ENCODE results near the gene NKX1-2. TPM values are rescaled to one million over a fixed set of nuclear protein-coding genes. Genes with fewer than 3 reads are reported as not detected.
A peak's percentile ranks its signal among the peaks of the same experiment; 100 is the strongest.

NKX1-2 gene
- not detected for total RNA-seq
- long read RNA-seq = 0 reads

DNA sequence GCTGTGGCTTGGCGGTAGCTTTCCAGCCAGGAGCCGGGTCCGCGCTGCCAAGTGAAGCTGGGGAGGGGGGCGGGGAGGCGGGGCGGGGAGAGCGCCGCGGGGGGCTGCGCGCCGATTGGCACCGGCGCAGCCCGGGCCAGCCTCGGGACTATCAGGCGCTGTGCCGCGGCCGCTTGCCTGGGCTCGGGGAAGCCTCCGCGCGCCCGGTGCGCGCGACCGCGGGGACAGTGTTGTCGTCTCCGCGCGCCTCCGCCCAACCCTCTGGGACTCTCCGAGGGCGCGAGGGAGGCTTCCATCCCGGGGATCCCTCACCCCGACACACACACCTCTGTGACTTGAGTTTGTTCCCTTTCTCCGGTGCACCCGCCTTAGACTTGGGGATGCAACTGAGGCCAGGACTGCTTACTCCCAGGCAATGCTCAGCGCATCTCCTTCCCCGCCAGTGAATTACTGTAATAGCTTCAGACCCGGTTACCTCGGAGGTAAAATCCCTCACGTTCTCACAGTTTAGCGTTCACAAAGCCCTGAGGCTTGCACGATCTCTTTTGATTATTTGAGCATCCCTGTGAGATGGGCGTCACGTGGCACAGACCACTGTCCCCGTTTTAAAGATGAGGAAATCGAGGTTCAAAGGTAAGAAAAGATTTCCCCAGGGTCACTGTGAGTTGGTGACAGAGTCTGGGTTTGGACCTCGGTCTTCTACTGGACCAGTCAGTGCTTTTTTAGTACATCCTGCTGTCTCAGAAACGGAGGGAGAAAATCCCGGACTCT is at the start of gene NKX1-2:
NKX1-2 (minus strand) TSS at position 24 of the 771 bp plus-strand sequence. CDS start 92 bp downstream, outside the sequence.
- DNase-seq (ENCODE audit: missing footprints) = no peak
- ATAC-seq = no peak
- intact Hi-C loops (cut with DNase I) = no loop called here

DNA sequence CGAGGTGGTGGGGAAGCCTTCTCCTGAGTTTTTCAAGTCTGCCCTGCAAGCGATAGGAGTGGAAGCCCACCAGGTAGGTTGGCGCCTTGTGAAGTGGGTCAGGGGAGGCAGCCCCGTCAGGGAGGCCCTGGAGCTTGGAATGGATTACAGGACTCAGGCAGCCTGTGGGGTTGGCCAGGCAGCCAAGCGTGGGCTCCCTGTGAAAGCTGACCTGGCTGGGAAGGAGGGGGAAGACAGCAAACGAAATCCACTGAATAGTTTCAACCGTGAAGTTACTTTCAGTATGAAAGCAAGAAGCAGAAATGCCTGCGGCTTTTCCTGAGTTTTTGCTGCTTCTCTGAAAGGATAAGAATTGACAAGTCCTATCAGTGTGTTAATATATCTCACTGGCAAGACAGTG is 48.2 kb upstream of the NKX1-2 start:
- no peak for DNase-seq (ENCODE audit: missing footprints)
- intact Hi-C loops (cut with DNase I) = no loop called here
- no peak for ATAC-seq

DNA sequence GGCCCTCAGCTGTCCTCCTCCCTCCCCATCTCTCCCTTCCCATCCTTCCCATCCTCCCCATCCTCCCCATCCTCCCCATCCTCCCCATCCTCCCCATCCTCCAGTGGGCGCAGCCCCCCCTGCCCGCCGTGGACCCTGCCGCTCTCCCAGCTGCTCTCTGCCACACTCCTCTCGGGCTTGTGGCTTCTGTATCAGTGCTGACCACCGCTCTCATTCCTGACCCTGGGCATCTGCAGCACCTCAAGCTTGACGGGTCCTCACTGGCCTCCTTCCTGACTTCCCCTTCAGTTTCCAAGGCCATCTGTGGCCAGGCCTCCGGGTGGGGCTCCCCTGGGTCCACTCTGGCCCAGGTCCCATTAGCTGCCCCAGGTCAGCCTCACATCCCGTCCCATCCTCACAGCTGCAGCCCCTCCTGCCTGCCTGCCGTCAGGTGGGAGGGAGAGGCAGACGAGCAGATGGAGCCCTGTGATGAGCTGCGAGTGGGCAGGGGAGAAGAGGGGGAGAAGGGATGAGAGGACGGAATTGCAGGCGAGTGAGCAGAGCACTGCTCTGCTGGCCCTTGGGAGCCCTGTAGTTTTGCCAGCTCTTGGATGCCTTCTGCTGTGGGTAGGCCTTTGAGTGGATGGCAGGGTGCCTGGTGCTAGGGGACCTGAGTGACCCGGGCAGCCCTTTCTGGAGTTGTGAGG is 47.5 kb upstream of the NKX1-2 start:
- ATAC-seq = peak; percentile 83
- DNase-seq (ENCODE audit: missing footprints) = no peak
- intact Hi-C loops (cut with DNase I) = no loop called here

DNA sequence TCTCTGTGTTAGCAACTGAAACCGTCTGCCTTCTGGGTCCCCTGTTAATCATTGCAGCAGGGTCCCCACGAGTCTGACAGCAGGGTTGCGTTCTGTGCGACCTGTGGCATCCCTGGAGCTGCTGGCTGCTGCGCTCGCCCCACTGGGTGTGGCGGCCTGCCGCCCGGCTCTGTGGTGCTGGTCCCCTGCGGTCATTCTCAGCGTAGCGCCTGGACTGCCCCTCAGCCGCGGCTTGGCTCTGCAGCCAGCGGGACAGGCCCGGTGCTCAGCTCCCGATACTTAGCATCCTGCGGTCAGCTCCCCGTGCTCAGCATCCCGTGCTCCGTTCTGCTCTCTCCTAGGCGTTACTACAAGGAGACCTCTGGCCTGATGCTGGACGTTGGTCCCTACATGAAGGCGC is 46.8 kb upstream of the NKX1-2 start:
- ATAC-seq (no peak), DNase-seq (ENCODE audit: missing footprints) (no peak)
- intact Hi-C loops (cut with DNase I) = no loop called here

DNA sequence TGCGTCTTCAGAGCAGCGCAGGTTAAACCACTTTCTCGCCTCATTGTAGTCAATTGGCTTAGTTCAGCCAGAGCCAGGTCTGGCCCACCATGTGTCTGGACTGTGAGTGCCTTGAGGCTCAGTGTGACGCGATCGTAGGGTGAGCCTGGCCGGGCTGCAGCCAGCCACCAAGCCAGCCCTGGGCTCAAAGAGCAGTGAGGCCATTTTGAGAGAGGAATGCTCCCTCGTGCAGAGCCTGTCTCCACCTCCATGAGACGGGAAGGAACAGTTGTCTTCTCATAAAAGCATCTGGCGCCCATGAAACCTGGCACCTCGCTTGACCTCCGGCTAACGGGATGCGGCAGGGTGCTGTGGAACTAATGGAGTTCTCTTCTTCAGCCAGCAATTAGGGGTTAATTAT is 46.3 kb upstream of the NKX1-2 start:
- intact Hi-C loops (cut with DNase I) = no loop called here
- no peak for DNase-seq (ENCODE audit: missing footprints)
- ATAC-seq = no peak

DNA sequence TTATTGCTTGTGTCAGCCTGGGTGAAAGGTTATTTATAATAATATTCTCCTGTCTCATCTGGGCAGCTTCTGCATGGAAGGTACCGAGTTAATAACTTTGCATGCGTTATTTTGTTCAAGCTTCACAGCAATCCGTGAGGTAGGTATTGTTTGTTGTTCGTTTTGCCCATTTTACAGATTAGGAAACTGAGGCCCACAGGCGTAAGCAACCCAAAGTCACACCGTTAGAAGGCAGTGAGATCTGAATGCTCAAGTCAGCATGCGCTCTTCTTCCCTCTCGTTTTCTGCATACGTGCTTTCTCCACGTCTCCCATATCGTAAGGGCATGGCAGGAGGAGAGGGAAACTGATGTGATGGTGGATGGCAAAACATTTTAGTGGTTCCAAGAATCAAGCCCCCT is 45.9 kb upstream of the NKX1-2 start:
- DNase-seq (ENCODE audit: missing footprints) (no peak), ATAC-seq (no peak)
- intact Hi-C loops (cut with DNase I) = no loop called here

DNA sequence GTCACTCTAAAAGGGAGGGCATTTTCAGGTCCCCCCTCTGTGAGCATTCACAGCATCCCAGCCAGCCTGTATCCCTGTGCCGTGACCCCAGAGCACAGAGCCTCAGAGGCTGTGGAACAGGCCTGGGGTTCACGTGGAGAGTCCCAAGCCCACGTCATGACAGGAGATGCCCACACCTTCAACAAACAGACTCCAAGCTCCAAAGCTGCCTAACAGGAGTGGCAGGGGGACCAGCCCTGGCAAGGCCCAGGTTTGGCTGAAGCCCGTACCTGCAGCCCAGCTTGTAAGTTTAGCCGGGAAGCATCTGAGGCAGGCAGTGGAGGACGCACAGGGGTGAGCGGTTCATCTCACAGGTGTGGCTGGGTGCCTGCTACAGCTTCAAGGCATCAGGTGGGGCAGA is 45.3 kb upstream of the NKX1-2 start:
- ATAC-seq (no peak), DNase-seq (ENCODE audit: missing footprints) (no peak)
- intact Hi-C loops (cut with DNase I) = no loop called here

DNA sequence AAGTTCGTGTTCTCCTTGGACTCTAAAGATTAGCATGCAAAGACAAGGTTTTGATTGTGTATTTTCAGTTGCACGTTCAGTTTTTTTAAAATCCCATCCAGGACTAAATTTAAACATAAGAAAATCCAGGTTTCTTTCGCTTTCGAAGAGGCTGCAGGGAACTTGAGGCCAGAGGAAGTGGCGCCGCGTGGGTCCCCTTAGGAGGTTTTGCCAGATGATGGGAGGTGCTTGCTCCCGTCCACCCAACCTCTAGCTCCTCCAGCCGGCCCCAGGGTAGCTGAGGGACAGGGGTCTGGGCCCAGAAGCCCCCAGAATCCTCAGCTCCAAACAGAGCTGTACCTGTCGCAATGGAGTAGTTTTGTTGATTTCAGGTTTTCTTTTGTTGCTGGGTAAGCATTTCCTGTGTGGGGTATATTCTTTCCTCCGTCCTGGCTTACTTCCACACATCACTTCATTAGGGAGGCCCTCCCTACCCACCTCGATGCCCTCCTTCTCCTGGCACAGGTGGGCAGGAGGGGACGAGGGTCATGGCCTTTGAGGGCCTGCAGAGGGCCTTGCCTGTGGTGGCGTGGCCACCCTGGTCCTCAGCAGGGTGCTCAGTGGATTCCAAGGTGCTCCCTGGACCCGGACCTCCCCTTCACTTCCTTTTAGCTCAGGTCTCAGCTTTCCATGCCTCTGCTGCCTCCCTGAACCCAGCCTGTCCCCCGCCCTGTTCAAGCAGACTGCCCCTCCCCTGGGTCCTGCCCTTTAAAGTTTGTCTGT is 44.4 kb upstream of the NKX1-2 start:
- intact Hi-C loops (cut with DNase I) = no loop called here
- ATAC-seq (no peak), DNase-seq (ENCODE audit: missing footprints) (no peak)

DNA sequence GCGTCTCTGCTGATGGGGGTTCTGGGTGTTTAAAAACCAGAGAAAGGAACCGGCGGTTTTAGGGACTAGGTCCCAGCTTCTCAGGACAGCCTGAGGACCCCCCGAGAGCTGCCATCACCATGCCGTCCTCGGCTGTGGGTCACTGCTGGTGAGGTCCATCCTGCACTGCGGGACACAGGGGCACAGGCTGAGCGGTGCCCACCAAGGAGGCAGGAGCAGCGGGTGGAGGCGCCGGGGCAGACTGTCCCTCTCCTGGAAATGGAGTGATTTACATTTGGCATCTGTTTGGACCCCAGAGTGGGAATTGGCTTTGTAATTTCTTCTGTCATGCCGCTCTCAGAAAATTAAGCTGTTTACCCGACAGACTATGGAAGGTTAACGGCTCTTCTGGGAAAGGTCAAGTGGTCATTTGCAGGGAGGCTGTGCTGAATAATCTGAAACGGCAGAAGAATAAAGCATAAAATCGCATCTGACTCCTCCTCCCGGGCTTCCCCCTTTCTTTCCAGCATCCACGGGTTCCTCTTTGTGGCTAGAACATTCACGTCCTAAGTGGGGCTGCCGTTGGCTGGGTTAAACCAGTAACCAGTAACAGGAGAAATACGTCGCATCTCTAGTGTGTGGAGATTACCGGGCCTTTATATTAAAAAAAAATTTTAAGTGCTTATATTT is 43.5 kb upstream of the NKX1-2 start:
- no peak for DNase-seq (ENCODE audit: missing footprints)
- no peak for ATAC-seq
- intact Hi-C loops (cut with DNase I) = no loop called here

DNA sequence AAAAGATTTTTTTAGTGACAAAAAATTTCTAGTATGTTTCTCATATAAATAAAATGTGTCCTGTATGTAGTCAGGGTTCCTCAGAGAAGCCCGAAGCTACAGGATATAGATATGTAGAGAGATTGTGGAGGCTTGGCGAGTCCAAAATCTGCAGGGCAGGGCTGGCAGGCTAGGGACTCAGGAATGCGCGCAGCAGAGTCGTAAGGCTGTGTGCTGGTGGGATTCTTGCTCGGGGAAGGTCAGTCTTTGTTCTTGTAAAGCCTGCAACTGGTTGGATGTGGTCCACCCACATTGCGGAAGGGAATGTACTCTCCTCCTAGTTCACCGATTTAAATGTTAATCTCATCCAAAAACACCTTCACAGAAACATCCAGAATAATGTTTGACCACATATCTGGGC is 42.4 kb upstream of the NKX1-2 start:
- intact Hi-C loops (cut with DNase I) = no loop called here
- ATAC-seq (no peak), DNase-seq (ENCODE audit: missing footprints) (no peak)

DNA sequence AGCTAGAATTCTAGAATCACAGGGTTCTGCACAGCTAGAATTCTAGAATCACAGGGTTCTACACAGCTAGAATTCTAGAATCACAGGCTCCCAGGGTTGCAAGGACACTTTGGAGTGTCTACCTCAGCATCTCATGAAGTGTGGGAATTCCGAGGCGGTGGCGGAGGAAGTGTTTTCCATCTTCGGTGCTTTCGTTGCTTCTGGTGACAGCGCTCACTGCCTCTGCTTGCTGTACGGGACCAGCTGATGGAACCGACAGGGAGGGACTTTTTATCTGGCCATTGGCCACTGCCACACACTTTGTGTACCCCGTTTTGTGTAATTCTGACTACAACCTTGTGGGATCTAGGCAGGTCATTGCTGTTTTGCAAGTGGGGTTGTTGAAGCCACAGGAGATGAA is 41.3 kb upstream of the NKX1-2 start:
- DNase-seq (ENCODE audit: missing footprints) = no peak
- intact Hi-C loops (cut with DNase I) = no loop called here
- ATAC-seq = no peak

DNA sequence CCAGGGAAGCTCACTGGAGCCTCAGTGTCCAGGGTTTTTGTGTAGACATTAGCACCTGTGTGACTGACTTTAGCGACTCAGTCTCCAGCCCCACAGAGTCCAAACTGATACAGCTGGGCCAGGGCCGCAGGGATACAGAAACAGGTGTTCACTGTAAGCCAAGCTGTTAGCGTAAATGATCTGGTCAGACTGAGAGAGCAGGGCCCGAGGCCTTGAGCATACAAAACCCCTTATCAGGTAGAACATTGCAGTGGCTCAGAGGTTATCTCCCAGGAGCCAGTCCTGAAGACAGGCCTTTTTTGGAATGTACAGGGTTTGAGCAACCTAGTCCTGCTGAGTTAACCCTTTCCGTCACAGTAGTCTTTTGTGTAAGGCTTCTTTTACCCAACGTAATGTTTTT is 36.8 kb upstream of the NKX1-2 start:
- no peak for ATAC-seq
- intact Hi-C loops (cut with DNase I) = no loop called here
- DNase-seq (ENCODE audit: missing footprints) = no peak

DNA sequence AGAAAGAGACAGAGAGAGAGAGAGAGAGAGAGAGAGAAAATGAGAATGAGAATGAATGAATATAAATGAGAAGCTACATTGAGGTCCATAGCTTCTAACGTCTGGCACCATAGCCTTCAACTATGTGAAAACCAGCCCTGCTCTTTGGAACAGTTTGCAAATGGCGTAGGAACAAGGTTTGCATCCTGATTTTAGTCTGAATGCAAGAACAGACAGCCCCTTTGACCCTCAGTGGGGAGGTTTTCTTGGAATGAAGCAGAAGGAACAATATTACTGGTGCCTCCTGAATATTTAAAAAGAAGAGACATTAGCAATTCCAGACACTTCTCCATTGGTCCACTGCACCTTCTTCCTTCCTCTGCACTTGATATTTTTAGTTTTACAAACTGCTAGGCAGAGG is 34.8 kb upstream of the NKX1-2 start:
- intact Hi-C loops (cut with DNase I) = no loop called here
- DNase-seq (ENCODE audit: missing footprints) (no peak), ATAC-seq (no peak)

DNA sequence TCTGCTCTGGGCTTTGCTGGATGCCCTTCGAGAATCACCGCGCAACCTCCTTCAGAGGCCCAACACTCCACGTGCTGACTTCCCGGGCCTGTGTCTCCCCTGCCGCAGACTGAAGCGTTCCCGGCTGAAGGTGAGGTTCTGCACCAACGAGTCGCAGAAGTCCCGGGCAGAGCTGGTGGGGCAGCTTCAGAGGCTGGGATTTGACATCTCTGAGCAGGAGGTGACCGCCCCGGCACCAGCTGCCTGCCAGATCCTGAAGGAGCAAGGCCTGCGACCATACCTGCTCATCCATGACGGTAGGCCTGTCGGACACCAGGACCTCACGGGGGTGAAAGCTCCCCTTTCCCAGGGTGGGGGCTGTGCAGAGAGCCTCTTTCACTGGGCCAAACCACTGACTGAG is 34.2 kb upstream of the NKX1-2 start:
- intact Hi-C loops (cut with DNase I) = no loop called here
- DNase-seq (ENCODE audit: missing footprints) (no peak), ATAC-seq (no peak)

DNA sequence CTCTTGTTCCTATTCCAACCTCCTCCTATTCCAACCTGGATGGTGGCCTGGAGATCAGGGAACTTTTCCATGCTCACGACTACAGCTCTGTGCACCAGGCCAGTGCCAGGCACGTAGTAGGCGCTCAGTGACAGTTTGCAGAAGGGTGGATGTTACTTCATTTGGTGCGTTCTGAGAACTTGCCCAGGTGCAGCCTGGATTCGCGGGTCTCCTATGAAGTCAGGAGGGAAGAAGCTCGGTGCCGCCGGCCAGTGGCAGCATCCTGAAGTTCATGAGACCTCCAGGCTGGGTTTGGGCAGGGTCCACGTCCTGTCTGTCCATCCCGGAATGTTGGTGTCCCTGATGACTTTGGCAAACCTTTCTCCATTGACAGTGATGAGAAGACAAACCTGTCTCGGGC is 33.0 kb upstream of the NKX1-2 start:
- DNase-seq (ENCODE audit: missing footprints) = no peak

DNA sequence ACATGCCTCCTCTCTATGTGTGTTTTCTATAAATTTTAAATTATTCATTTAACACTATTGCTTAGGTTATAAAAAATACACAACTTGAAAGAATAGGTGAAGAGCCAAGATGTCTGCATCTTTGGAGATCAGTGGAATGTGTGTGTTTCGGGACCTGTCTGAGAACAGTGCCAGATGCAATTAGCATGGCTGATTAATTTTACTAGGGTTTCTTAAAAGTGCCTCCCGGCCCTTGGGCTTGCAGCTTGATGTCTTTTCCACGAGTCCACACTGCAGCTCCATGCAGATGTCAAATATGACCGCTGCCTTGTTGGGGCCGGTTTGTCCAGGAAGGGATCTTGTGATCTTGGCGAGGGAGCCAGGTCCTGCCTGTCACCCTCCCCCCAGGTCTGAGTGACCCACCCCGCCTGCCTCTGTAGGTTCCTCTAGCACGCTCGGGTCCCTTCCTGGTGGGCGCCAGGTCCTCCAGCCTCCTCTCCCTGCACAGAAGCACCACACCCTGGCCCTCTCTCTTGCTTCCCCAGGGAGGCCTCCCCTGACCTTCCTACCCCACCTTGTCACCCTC is 32.5 kb upstream of the NKX1-2 start:
- ATAC-seq = no peak
- no peak for DNase-seq (ENCODE audit: missing footprints)
- intact Hi-C loops (cut with DNase I) = no loop called here

More for the DNA sequence above, 33.0 kb upstream of the NKX1-2 start:
- no peak for ATAC-seq
- intact Hi-C loops (cut with DNase I) = no loop called here

DNA sequence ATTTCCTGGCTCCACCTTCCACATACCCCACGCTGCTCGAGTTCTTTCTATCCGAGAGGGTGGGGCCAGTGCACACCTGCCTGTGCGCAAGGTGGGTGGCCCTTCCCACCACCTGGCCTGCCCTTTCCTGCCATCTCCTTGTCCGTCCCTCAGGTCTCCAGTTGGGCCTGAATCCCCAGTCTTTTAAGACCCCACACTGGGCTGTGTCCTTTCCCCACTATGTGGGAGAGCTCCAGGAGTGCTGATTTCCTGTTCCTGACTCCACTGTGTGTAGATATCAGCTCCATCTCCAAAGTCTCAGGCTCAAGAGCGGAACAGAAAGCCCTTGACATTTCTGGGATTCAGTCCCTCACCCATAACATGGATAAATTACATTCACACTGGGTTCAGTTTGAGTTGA is 31.9 kb upstream of the NKX1-2 start:
- DNase-seq (ENCODE audit: missing footprints) = no peak
- intact Hi-C loops (cut with DNase I) = no loop called here
- ATAC-seq = no peak

DNA sequence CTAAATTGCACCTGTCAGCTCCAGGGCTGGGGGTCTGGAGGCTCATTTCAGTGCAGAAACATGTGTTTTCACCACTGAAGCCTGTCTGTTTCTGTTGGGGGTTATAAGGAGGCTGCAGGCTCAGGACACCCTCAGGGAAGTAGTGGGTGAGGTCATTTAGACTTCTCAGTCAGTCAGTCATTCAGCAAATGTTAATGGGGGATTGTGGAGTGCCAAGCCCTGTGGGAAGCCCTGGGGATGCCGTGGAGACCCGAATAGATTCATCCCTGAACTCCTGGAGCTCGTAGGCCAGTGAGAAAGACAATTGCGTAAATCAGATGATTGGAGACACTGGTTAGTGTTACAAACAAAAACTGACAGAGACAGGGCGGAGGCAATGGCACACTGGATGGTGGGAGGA is 31.0 kb upstream of the NKX1-2 start:
- ATAC-seq = no peak
- no peak for DNase-seq (ENCODE audit: missing footprints)
- intact Hi-C loops (cut with DNase I) = no loop called here

DNA sequence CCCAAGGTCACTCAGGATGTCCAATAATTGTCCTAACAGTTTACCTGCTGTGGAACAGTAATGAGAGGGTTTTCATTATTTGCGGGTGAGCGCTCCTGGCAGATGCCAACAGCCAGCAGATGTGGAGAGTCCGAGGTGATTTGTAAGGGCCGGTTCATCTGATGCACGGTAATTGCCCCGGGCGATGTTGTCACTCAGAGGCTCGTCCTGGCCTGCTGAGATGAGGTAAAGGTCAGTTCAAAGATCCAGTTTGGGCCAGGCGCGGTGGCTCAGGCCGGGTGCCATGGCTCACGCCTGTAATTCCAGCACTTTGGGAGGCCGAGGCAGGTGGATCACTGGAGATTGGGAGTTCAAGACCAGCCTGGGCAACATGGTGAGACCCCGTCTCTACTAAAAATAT is 28.7 kb upstream of the NKX1-2 start:
- DNase-seq (ENCODE audit: missing footprints) (no peak), ATAC-seq (no peak)
- intact Hi-C loops (cut with DNase I) = no loop called here
